ENCODE results near the gene SLIT3. TPM values are rescaled to one million over a fixed set of nuclear protein-coding genes. Genes with fewer than 3 reads are reported as not detected.
A peak's percentile ranks its signal among the peaks of the same experiment; 100 is the strongest.

SLIT3 gene
- total and polyA plus RNA-seq, 2 donors from 2014 or later, result 14.5 to 54.1 TPM

DNA sequence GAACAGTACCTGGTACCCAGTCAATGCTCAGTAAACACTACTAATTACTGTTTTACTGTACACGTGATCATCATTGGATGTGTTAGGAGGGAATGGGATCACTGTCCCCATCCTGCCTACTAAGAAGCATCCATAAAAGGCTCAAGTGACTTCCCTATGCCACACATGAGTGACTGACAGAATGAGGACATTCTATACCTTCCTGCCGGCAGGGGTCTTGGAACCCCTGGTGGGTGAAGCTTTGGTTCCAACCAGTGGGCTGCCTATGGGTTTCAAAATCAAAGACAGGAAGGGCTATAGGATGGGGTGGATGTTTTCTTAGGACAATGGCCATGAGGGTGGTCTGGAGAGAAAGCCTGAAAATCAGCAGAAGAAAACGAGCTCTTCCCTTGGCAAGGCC lies 512.2 kb downstream of the SLIT3 start:
- Histone ChIP-seq H3K27ac (ENCODE audit: low read depth in 2 of 2, low read length in 2 of 2) (no peak overlapping the region), H3K9me3 (ENCODE audit: control insufficient read depth in 2 of 3, insufficient read depth in 1 of 3, low read length in 3 of 3) (no peaks in the 10 kb centered on the region), H3K4me3 (ENCODE audit: low read length in 3 of 3) (no peak overlapping the region), H3K4me1 (ENCODE audit: control insufficient read depth in 2 of 3, insufficient read depth in 2 of 3, low read depth in 1 of 3, low read length in 3 of 3) (no peaks in the 10 kb centered on the region), H3K9ac (ENCODE audit: low read length in 3 of 3) (no peak overlapping the region), H3K27me3 (ENCODE audit: control insufficient read depth, insufficient read depth, low read length) (no peaks in the 10 kb centered on the region), H3K36me3 (ENCODE audit: control insufficient read depth in 2 of 3, insufficient read depth in 3 of 3, low read length in 3 of 3) (peaks cover 0 to 2% (median 0%) of the 10 kb centered on the region in 3 donors)
- TF ChIP-seq, protein P1, sequence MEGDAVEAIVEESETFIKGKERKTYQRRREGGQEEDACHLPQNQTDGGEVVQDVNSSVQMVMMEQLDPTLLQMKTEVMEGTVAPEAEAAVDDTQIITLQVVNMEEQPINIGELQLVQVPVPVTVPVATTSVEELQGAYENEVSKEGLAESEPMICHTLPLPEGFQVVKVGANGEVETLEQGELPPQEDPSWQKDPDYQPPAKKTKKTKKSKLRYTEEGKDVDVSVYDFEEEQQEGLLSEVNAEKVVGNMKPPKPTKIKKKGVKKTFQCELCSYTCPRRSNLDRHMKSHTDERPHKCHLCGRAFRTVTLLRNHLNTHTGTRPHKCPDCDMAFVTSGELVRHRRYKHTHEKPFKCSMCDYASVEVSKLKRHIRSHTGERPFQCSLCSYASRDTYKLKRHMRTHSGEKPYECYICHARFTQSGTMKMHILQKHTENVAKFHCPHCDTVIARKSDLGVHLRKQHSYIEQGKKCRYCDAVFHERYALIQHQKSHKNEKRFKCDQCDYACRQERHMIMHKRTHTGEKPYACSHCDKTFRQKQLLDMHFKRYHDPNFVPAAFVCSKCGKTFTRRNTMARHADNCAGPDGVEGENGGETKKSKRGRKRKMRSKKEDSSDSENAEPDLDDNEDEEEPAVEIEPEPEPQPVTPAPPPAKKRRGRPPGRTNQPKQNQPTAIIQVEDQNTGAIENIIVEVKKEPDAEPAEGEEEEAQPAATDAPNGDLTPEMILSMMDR (IDR thresholded peaks at IDR 0.05; ENCODE audit: borderline replicate concordance, extremely low read depth, insufficient read depth), result no peak
- intact Hi-C loops (cut with DNase I), result no loop called here
- FAIRE-seq, result no peak
- peak in 1 of 5 donors; percentile 9 for DNase-seq

DNA sequence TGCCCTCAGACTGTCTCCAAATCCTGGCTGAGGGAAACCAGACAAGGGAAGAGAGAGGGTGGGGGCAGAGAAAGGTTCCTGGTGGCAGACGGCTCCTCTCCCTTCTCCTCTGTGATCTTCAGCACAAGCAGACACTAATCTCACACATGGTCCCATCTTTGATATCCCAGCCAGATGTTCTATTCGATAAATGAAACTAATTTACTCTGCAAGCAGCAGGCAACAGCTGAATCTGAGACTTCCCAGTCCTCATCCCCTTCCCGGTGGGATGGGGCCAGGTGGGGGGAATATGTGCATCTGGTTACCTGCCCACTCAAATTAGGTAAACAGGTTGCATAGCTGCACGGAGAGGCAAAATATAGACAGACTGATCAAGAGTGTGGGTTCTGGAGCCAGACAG lies 512.8 kb downstream of the SLIT3 start:
- intact Hi-C loops (cut with DNase I), result no loop called here
- TF ChIP-seq, protein P1 (IDR thresholded peaks at IDR 0.05; ENCODE audit: borderline replicate concordance, extremely low read depth, insufficient read depth), result no peak
- peaks cover 0 to 2% (median 0%) of the 10 kb centered on the region in 3 donors for H3K36me3 ChIP-seq (ENCODE audit: control insufficient read depth in 2 of 3, insufficient read depth in 3 of 3, low read length in 3 of 3)
- H3K9me3 ChIP-seq (ENCODE audit: control insufficient read depth in 2 of 3, insufficient read depth in 1 of 3, low read length in 3 of 3), result no peaks in the 10 kb centered on the region
- FAIRE-seq, result no peak
- no peak for DNase-seq
- H3K27me3 ChIP-seq (ENCODE audit: control insufficient read depth, insufficient read depth, low read length), result no peaks in the 10 kb centered on the region
- H3K27ac ChIP-seq (ENCODE audit: low read depth in 2 of 2, low read length in 2 of 2), result no peak overlapping the region
- H3K4me1 ChIP-seq (ENCODE audit: control insufficient read depth in 2 of 3, insufficient read depth in 2 of 3, low read depth in 1 of 3, low read length in 3 of 3), result no peaks in the 10 kb centered on the region
- H3K9ac ChIP-seq (ENCODE audit: low read length in 3 of 3), result no peak overlapping the region
- H3K4me3 ChIP-seq (ENCODE audit: low read length in 3 of 3), result no peak overlapping the region

DNA sequence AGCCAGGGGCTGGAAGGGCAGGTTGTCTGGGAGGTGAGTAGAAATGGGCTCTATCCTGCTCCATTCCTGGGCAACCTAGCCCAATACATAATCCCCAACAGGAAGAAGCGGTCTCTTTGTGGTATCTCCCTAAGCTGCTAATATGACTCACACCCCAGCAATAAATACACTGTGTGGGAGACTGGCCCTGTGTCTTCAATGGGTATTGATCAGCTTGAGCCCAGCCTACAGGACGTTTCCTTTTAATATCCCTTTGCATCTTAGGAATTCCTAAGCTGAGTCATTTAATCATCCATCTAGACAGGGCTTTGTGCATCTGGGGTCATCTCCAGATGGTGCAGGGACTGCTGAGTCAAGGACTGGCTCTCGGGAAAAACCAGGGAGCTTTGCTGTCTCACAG lies 514.8 kb downstream of the SLIT3 start:
- H3K9ac ChIP-seq (ENCODE audit: low read length in 3 of 3), result no peak overlapping the region
- H3K4me1 ChIP-seq (ENCODE audit: control insufficient read depth in 2 of 3, insufficient read depth in 2 of 3, low read depth in 1 of 3, low read length in 3 of 3), result no peaks in the 10 kb centered on the region
- H3K9me3 ChIP-seq (ENCODE audit: control insufficient read depth in 2 of 3, insufficient read depth in 1 of 3, low read length in 3 of 3), result no peaks in the 10 kb centered on the region
- H3K4me3 ChIP-seq (ENCODE audit: low read length in 3 of 3), result no peak overlapping the region
- DNase-seq, result no peak
- no peak overlapping the region for H3K27ac ChIP-seq (ENCODE audit: low read depth in 2 of 2, low read length in 2 of 2)
- intact Hi-C loops (cut with DNase I), result no loop called here
- TF ChIP-seq, protein P1 (IDR thresholded peaks at IDR 0.05; ENCODE audit: borderline replicate concordance, extremely low read depth, insufficient read depth), result no peak
- H3K27me3 ChIP-seq (ENCODE audit: control insufficient read depth, insufficient read depth, low read length), result no peaks in the 10 kb centered on the region
- H3K36me3 ChIP-seq (ENCODE audit: control insufficient read depth in 2 of 3, insufficient read depth in 3 of 3, low read length in 3 of 3), result peaks cover 0 to 2% (median 0%) of the 10 kb centered on the region in 3 donors
- FAIRE-seq, result no peak

DNA sequence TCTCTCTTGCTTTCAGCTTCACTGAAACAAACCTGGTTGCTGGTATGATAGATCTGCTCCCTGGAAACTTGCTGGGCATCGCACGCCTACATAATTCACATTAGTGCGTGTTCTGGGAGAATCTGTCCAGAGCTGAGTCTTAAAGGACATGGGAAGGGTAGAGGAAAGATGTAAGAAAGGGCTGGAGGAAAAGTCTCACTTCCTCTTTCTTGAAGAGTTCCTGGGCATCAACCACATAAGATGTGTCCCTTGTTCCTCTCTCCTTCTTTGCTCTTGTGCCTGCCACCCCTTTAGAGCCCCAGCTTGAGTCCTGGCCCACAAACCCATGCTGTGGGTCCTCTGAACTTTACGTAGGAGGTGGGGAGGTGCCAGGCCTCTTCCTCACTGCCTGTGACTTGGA lies 516.5 kb downstream of the SLIT3 start:
- Histone ChIP-seq H3K36me3 (ENCODE audit: control insufficient read depth in 2 of 3, insufficient read depth in 3 of 3, low read length in 3 of 3) (peaks cover 0 to 2% (median 0%) of the 10 kb centered on the region in 3 donors), H3K27ac (ENCODE audit: low read depth in 2 of 2, low read length in 2 of 2) (no peak overlapping the region), H3K27me3 (ENCODE audit: control insufficient read depth, insufficient read depth, low read length) (no peaks in the 10 kb centered on the region), H3K4me3 (ENCODE audit: low read length in 3 of 3) (no peak overlapping the region), H3K9me3 (ENCODE audit: control insufficient read depth in 2 of 3, insufficient read depth in 1 of 3, low read length in 3 of 3) (no peaks in the 10 kb centered on the region), H3K4me1 (ENCODE audit: control insufficient read depth in 2 of 3, insufficient read depth in 2 of 3, low read depth in 1 of 3, low read length in 3 of 3) (no peaks in the 10 kb centered on the region), H3K9ac (ENCODE audit: low read length in 3 of 3) (no peak overlapping the region)
- no peak for FAIRE-seq
- intact Hi-C loops (cut with DNase I), result no loop called here
- no peak for DNase-seq
- TF ChIP-seq, protein P1 (IDR thresholded peaks at IDR 0.05; ENCODE audit: borderline replicate concordance, extremely low read depth, insufficient read depth), result no peak
